HG03571 (cell line): ENCODE measurements around the gene OR2T34.
"Not testable (repeated sequence)": the region's sequence is repeated elsewhere in the genome, so short reads cannot be mapped to it uniquely, and the experiment has no call there.

Experiments used
- ATAC-seq: cut with Tn5 transposase; IDR thresholded peaks from one replicate; pipeline ENCODE4 v1.9.1; 2021; ENCODE audit not compliant: unreplicated experiment

Gene OR2T34

GRCh38 chr1:248562672-248563071, 11.9 kb downstream of the OR2T34 start, which contains the start of gene OR2T29:
OR2T29 (minus strand) TSS chr1:248562772; CDS start chr1:248559491, 3,281 bp downstream.
- ATAC-seq = not testable (repeated sequence)

- not testable (repeated sequence) for ATAC-seq
These were observed 23.5 kb downstream of the OR2T34 start for GRCh38 chr1:248551027-248551426.

- not testable (repeated sequence) for ATAC-seq
These were observed 27.2 kb downstream of the OR2T34 start for GRCh38 chr1:248547383-248547782.

- not testable (repeated sequence) for ATAC-seq
These were observed 37.1 kb downstream of the OR2T34 start for GRCh38 chr1:248537449-248537848.
